Epithelial cell of esophagus (primary cell): ENCODE measurements around the gene SMPD3.

ENCODE experiments used
- DNase-seq: peaks from one replicate; pipeline ENCODE4 v3.0.0; 2010; ENCODE audit warnings: low read depth
- H3K4me3 ChIP-seq: 2 replicates; pipeline ENCODE4 v1.5.1; 2011; ENCODE audit warnings: mild to moderate bottlenecking, low read length, control low read depth
- CTCF ChIP-seq: IDR thresholded peaks from 2 replicates; pipeline ENCODE4 v1.5.1; 2011; ENCODE audit warnings: low read depth, mild to moderate bottlenecking, low read length, control low read depth, inconsistent platforms; ENCODE audit not compliant: insufficient read depth; ENCODE audit errors: missing control alignments

The SMPD3 gene

GRCh38 chr16:68375801-68376536 is 72.3 kb downstream of the SMPD3 start:
- DNase-seq, result no peak

GRCh38 chr16:68374961-68375660 is 73.2 kb downstream of the SMPD3 start:
- no peak for DNase-seq
- TF ChIP-seq CTCF, result no peak
- H3K4me3 ChIP-seq, result no peak overlapping the region

More at GRCh38 chr16:68375801-68376536, 72.3 kb downstream of the SMPD3 start:
- TF ChIP-seq CTCF, result no peak
- no peak overlapping the region for H3K4me3 ChIP-seq

- no peak for DNase-seq
- no peak for TF ChIP-seq CTCF
- no peak overlapping the region for H3K4me3 ChIP-seq
Measured at GRCh38 chr16:68374246-68374805, 74.0 kb downstream of the SMPD3 start.

DNA sequence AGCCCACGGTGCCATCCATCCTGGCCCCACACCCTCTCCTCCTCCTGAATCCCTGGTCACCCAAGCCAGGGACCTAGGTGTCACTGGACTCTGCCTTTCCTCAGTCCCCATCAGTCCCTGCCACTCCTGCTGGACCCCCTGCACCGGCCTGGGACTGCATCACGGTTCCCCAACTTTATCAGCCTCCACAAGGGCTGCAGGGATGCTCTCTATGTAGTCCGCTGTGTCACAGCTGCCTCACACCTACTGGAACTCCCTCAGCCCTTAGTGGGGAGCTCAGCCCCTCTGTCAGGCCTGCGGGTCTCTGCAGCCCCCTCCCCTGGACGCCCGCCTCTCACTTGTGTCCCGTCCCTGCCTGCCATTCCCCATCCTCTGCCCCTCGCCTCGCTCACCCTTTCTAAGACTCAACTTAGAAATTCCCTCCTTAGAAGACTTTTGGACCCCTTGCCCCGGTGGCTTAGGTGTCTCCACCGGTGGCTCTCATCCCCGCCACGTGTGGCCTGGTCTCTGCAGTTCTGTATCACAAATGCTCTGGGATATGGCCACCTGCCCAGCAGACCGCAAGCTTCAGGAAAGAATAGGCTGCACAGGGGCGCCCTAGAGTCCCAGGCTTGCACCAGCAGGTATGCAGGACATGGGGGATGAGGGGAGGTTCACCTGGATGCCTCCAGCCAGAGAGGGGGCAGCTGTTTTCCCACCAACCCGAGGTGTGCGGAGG is 74.6 kb downstream of the SMPD3 start:
- H3K4me3 ChIP-seq, result no peak overlapping the region
- no peak for DNase-seq
- no peak for TF ChIP-seq CTCF

- H3K4me3 ChIP-seq, result no peak overlapping the region
- no peak for DNase-seq
- no peak for TF ChIP-seq CTCF
Measured at GRCh38 chr16:68372806-68373205, 75.5 kb downstream of the SMPD3 start.

- no peak for DNase-seq
- H3K4me3 ChIP-seq, result no peak overlapping the region
- TF ChIP-seq CTCF, result no peak
Measured at GRCh38 chr16:68372381-68372720, 76.0 kb downstream of the SMPD3 start.
